ENCODE measurements around the gene UBXN10. TPM values are rescaled to one million over a fixed set of nuclear protein-coding genes. Genes with fewer than 3 reads are reported as not detected.

Gene UBXN10
- total RNA-seq, 6 experiments from 2014 or later = not detected

GRCh38 chr1:20138961-20139550 is 46.8 kb upstream of the UBXN10 start, which contains the start of gene PLA2G2F:
Gene PLA2G2F (plus strand): TSS chr1:20139323. CDS start chr1:20139428, 105 bp downstream.
- no peak for DNase-seq
- Mint-ChIP-seq H3K36me3 (ENCODE audit: low read depth) (no peaks in the 10 kb centered on the region), H3K4me3 (no peak within 1 kb of the TSS), H3K27ac (no peak within 1 kb of the TSS), H3K4me1 (ENCODE audit: low read depth) (no peaks in the 10 kb centered on the region), H3K9me3 (no peaks in the 10 kb centered on the region), H3K27me3 (ENCODE audit: insufficient read depth) (peaks cover 42% of the 10 kb centered on the region; the same call in 1 of the 2 replicates)
- TF ChIP-seq CTCF (IDR thresholded peaks at IDR 0.05) = no peak

DNA sequence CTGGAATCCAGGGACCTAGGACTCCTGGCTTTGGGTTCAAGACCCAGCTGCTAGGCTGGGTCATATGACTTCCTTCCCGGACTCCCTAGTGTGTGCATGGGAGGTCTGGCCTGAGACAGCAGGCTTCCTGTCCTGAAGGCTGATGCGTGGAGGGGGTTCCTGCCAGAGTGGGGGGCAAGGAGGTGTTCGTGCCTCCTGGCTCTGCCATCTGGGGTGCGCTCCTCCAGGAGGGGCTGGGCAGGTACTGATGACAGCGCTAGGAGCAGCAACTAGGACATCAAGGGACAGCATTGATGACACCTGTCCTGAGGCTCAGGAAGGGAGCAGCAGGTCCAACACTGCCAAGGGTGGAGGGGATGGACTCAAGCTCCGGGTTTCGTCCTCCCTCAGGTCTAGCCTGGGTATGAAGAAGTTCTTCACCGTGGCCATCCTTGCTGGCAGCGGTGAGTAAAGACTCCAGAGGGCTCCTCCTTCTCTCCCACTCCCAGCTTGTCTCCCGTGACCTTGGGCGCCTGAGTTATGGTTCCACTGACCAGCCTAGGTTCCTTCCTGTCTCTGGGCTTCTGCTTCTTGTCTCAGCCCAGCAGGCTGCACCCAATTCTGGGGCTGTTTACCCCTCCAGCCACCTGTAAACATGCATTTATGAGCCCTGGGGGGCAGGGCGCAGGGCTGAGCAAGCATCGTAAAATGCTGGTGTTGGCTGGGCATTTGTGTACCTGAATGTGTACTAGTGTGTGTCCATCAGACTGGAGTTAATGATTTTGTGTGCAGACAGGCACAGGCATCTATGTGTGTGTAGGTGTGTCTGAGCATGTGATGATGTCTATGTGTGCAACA is 45.9 kb upstream of the UBXN10 start:
- Mint-ChIP-seq H3K4me3 (no peak overlapping the region), H3K9me3 (no peaks in the 10 kb centered on the region), H3K27ac (no peak overlapping the region), H3K36me3 (ENCODE audit: low read depth) (no peaks in the 10 kb centered on the region), H3K4me1 (ENCODE audit: low read depth) (no peaks in the 10 kb centered on the region), H3K27me3 (ENCODE audit: insufficient read depth) (peaks cover 42% of the 10 kb centered on the region; the same call in 1 of the 2 replicates)
- no peak for DNase-seq
- no peak for TF ChIP-seq CTCF (IDR thresholded peaks at IDR 0.05)

DNA sequence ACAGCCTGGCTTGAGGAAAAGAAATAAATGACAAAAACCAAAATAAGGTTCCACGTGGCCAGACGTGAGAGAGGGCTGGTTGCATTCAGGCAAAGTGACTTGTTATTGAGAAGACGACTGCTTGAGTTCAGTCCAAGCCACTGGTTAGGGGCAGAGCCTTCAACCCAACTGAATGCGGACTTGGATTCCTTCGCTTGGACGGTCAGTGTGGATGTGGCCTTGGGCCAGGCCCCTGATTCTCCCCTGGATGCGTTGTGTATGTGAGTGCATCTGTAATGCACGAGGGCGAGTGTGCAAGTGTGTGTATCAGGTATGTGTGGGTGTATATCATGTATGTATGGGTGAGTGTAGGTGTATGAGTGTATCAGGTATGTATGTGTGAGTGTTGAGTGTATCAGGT is 44.9 kb upstream of the UBXN10 start:
- Mint-ChIP-seq H3K9me3 (no peaks in the 10 kb centered on the region), H3K36me3 (ENCODE audit: low read depth) (no peaks in the 10 kb centered on the region), H3K27ac (no peak overlapping the region), H3K4me3 (no peak overlapping the region), H3K4me1 (ENCODE audit: low read depth) (no peaks in the 10 kb centered on the region), H3K27me3 (ENCODE audit: insufficient read depth) (peaks cover 45% of the 10 kb centered on the region)
- DNase-seq = no peak
- no peak for TF ChIP-seq CTCF (IDR thresholded peaks at IDR 0.05)

DNA sequence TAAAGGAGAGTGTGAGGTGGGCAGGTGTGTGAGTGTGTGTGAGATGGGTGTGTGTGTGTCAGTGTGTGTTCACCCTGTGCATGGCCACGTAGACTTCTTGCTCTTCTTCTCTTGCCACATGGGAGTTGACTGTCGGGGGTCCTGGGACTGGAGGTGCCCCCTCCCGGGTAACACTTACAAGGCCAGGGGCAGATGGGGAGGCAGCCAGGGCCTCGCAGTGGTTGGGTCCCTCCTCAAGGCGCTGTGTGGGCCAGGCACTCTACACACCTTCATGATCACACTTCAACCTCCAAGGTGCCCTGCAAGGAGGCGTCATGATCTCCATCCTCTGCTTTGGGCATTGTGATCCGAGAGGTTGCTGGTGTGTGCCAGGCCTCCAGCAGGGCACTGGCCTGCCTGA is 44.4 kb upstream of the UBXN10 start:
- no peaks in the 10 kb centered on the region for H3K36me3 Mint-ChIP-seq (ENCODE audit: low read depth)
- H3K9me3 Mint-ChIP-seq = no peaks in the 10 kb centered on the region
- DNase-seq = no peak
- H3K27ac Mint-ChIP-seq = no peak overlapping the region
- H3K27me3 Mint-ChIP-seq (ENCODE audit: insufficient read depth) = peaks cover 43% of the 10 kb centered on the region
- H3K4me3 Mint-ChIP-seq = no peak overlapping the region
- TF ChIP-seq CTCF (IDR thresholded peaks at IDR 0.05) = no peak
- no peaks in the 10 kb centered on the region for H3K4me1 Mint-ChIP-seq (ENCODE audit: low read depth)

- peaks cover 43% of the 10 kb centered on the region for H3K27me3 Mint-ChIP-seq (ENCODE audit: insufficient read depth)
- no peak for TF ChIP-seq CTCF (IDR thresholded peaks at IDR 0.05)
- H3K9me3 Mint-ChIP-seq = no peaks in the 10 kb centered on the region
- H3K36me3 Mint-ChIP-seq (ENCODE audit: low read depth) = no peaks in the 10 kb centered on the region
- H3K4me1 Mint-ChIP-seq (ENCODE audit: low read depth) = no peaks in the 10 kb centered on the region
- H3K4me3 Mint-ChIP-seq = no peak overlapping the region
- H3K27ac Mint-ChIP-seq = no peak overlapping the region
- no peak for DNase-seq
These were observed 43.7 kb upstream of the UBXN10 start for GRCh38 chr1:20142001-20142710.

All from HFFc6 (cell line).